H1 (cell line): ENCODE results near the gene RAB11FIP5. TPM values are rescaled to one million over a fixed set of nuclear protein-coding genes. Genes with fewer than 3 reads are reported as not detected.
A peak's percentile ranks its signal among the peaks of the same experiment; 100 is the strongest.

Experiments used
- CTCF ChIA-PET: fragments of 300-600 bp; sonication (Branson Sonifier 250); formaldehyde crosslinking; loops from one replicate; lab custom pipeline; 2021; ENCODE audit not compliant: partially characterized antibody; lab: Charles Lee
- POLR2A ChIA-PET: fragments of 300-600 bp; sonication (Branson Sonifier 250); formaldehyde crosslinking; loops from one replicate; lab custom pipeline; 2021; ENCODE audit warnings: inconsistent platforms; ENCODE audit not compliant: partially characterized antibody; lab: Charles Lee
- DNase-seq, 2 experiments: peaks; one replicate each; pipeline versions ENCODE4 v3.0.0 to v3.0.0-alpha.2; 2010 to 2022; ENCODE audit warnings: low spot score in 2 of 2, low read depth in 1 of 2, mixed read lengths in 1 of 2
- FAIRE-seq: peaks from 2 replicates; lab custom pipeline; 2011; peaks lifted over from hg19 to GRCh38; lab: Jason Lieb, UNC
- H2AFZ ChIP-seq: 2 replicates; pipeline ENCODE4 v1.8.1; 2012; ENCODE audit warnings: low read length, inconsistent platforms
- H2AK5ac ChIP-seq: 2 replicates; pipeline ENCODE4 v1.6.1; 2013; ENCODE audit warnings: low read depth, low read length
- H2BK120ac ChIP-seq: replicated peaks from 2 replicates; pipeline ENCODE3; 2013; ENCODE audit warnings: low read depth, low read length, inconsistent platforms
- H2BK12ac ChIP-seq: 2 replicates; pipeline ENCODE4 v1.6.1; 2013; ENCODE audit warnings: low read depth, low read length
- H2BK15ac ChIP-seq: 2 replicates; pipeline ENCODE4 v1.6.1; 2013; ENCODE audit warnings: low read length
- H2BK20ac ChIP-seq: 2 replicates; pipeline ENCODE4 v1.6.1; 2013; ENCODE audit warnings: low read length
- H2BK5ac ChIP-seq: 2 replicates; pipeline ENCODE4 v1.6.1; 2013; ENCODE audit warnings: low read depth, low read length
- H3K14ac ChIP-seq: 2 replicates; pipeline ENCODE4 v1.6.1; 2013; ENCODE audit warnings: inconsistent platforms; ENCODE audit not compliant: insufficient read length
- H3K18ac ChIP-seq: 2 replicates; pipeline ENCODE4 v1.6.1; 2013; ENCODE audit warnings: low read length; ENCODE audit errors: extremely low read depth
- H3K23ac ChIP-seq: 2 replicates; pipeline ENCODE4 v1.6.1; 2013; ENCODE audit warnings: inconsistent platforms; ENCODE audit not compliant: insufficient read length
- H3K23me2 ChIP-seq: 2 replicates; pipeline ENCODE4 v1.6.1; 2013; ENCODE audit warnings: low read depth, low read length
- H3K27ac ChIP-seq: 2 replicates; pipeline ENCODE4 v1.6.1; 2011; ENCODE audit warnings: low read depth, low read length, inconsistent platforms
- H3K27me3 ChIP-seq, 4 experiments: replicated peaks in 1 of 4; 1 replicate in 1 of 4; 2 replicates in 3 of 4; pipeline versions ENCODE4 v1.6.1 to v1.8.1; 2011 to 2013; ENCODE audit warnings: low read length in 3 of 4, mild to moderate bottlenecking in 3 of 4, inconsistent platforms in 2 of 4, mixed read lengths in 2 of 4, moderate library complexity in 1 of 4; ENCODE audit not compliant: control insufficient read depth in 3 of 4, insufficient read depth in 3 of 4; ENCODE audit errors: extremely low read depth in 1 of 4
- H3K36me3 ChIP-seq, 4 experiments: 2 replicates each; pipeline versions ENCODE4 v1.6.1 to v1.8.1; 2011 to 2013; ENCODE audit warnings: mild to moderate bottlenecking in 4 of 4, low read length in 3 of 4, moderate library complexity in 2 of 4, control low read depth in 1 of 4, inconsistent platforms in 1 of 4; ENCODE audit not compliant: insufficient read depth in 4 of 4, control insufficient read depth in 2 of 4
- H3K4ac ChIP-seq: replicated peaks from 2 replicates; pipeline ENCODE3; 2013; ENCODE audit warnings: low read length, low read depth, mixed read lengths, inconsistent platforms; ENCODE audit not compliant: insufficient read length
- H3K4me1 ChIP-seq, 4 experiments: replicated peaks in 1 of 4; 1 replicate in 1 of 4; 2 replicates in 3 of 4; pipeline versions ENCODE4 v1.6.1 to v1.8.1; 2011 to 2013; ENCODE audit warnings: low read length in 3 of 4, inconsistent platforms in 2 of 4, mixed read lengths in 1 of 4; ENCODE audit not compliant: insufficient read depth in 4 of 4, control insufficient read depth in 3 of 4
- H3K4me2 ChIP-seq, 2 experiments: 2 replicates each; pipeline versions ENCODE4 v1.6.1 to v1.8.1; 2011 to 2013; ENCODE audit warnings: low read depth in 2 of 2, low read length in 2 of 2, control low read depth in 1 of 2, inconsistent platforms in 1 of 2, mild to moderate bottlenecking in 1 of 2; ENCODE audit not compliant: insufficient read depth in 1 of 2
- H3K4me3 ChIP-seq, 4 experiments: fragments of 200-600, 300-600 bp in 1 of 4; sonication (generic), shearing (Covaris generic), sonication (Bioruptor Twin) in 1 of 4; 2 replicates each; pipeline versions ENCODE4 v1.5.1 to v1.8.1; 2011 to 2016; ENCODE audit warnings: low read length in 4 of 4, low read depth in 3 of 4, control low read depth in 2 of 4, inconsistent platforms in 2 of 4, mild to moderate bottlenecking in 2 of 4, mixed read lengths in 1 of 4, moderate library complexity in 1 of 4; ENCODE audit not compliant: insufficient read depth in 2 of 4; ENCODE audit errors: extremely low read depth in 1 of 4
- H3K56ac ChIP-seq: replicated peaks from 2 replicates; pipeline ENCODE3; 2013; ENCODE audit warnings: low read depth, mild to moderate bottlenecking, mixed read lengths, low read length, inconsistent platforms; ENCODE audit not compliant: insufficient read length
- H3K79me1 ChIP-seq: 2 replicates; pipeline ENCODE4 v1.6.1; 2013; ENCODE audit warnings: low read depth, low read length, control low read depth
- H3K79me2 ChIP-seq, 2 experiments: 2 replicates each; pipeline versions ENCODE4 v1.6.1 to v1.8.1; 2012 to 2013; ENCODE audit warnings: low read length in 2 of 2, mild to moderate bottlenecking in 2 of 2, inconsistent platforms in 1 of 2; ENCODE audit not compliant: insufficient read depth in 2 of 2, control insufficient read depth in 1 of 2
- H3K9ac ChIP-seq, 4 experiments: replicated peaks in 1 of 4; 1 replicate in 1 of 4; 2 replicates in 3 of 4; pipeline versions ENCODE4 v1.6.1 to v1.8.1; 2011 to 2013; ENCODE audit warnings: low read depth in 3 of 4, low read length in 3 of 4, control low read depth in 2 of 4, mild to moderate bottlenecking in 2 of 4, moderate library complexity in 2 of 4, inconsistent platforms in 1 of 4; ENCODE audit errors: extremely low read depth in 1 of 4
- H3K9me3 ChIP-seq, 2 experiments: 2 replicates each; pipeline versions ENCODE4 v1.6.1 to v1.8.1; 2012 to 2013; ENCODE audit warnings: mild to moderate bottlenecking in 2 of 2, moderate library complexity in 2 of 2, control low read depth in 1 of 2, inconsistent platforms in 1 of 2, low read depth in 1 of 2, low read length in 1 of 2, mixed read lengths in 1 of 2; ENCODE audit not compliant: insufficient read depth in 2 of 2
- H4K20me1 ChIP-seq, 2 experiments: replicated peaks in 1 of 2; 2 replicates each; pipeline versions ENCODE3 to v1.8.1; 2011 to 2013; ENCODE audit warnings: inconsistent platforms in 2 of 2, low read length in 2 of 2, mild to moderate bottlenecking in 1 of 2; ENCODE audit not compliant: insufficient read depth in 2 of 2, control insufficient read depth in 1 of 2
- H4K5ac ChIP-seq: 2 replicates; pipeline ENCODE4 v1.6.1; 2013; ENCODE audit warnings: low read length, low read depth, mixed read lengths, inconsistent platforms; ENCODE audit not compliant: insufficient read length
- H4K8ac ChIP-seq: 2 replicates; pipeline ENCODE4 v1.8.0; 2013; ENCODE audit warnings: mild to moderate bottlenecking, moderate library complexity, low read length, inconsistent platforms; ENCODE audit not compliant: insufficient read depth; ENCODE audit errors: extremely low read depth
- H4K91ac ChIP-seq: replicated peaks from 2 replicates; pipeline ENCODE3; 2013; ENCODE audit warnings: low read length, mixed read lengths, inconsistent platforms; ENCODE audit not compliant: insufficient read length
- BACH1 ChIP-seq: IDR thresholded peaks from 2 replicates; pipeline ENCODE4 v1.6.1; 2012; ENCODE audit warnings: low read length, improper control_type of control experiment
- BCL11A ChIP-seq, 2 experiments: IDR thresholded peaks; one replicate each; pipeline ENCODE4 v1.6.1; 2011; ENCODE audit warnings: low read depth in 2 of 2, low read length in 2 of 2, mild to moderate bottlenecking in 2 of 2
- CEBPB ChIP-seq: IDR thresholded peaks from 2 replicates; pipeline ENCODE4 v1.6.1; 2012; ENCODE audit warnings: low read depth, low read length
- EGR1 ChIP-seq: IDR thresholded peaks from 2 replicates; pipeline ENCODE4 v1.6.1; 2011; ENCODE audit warnings: low read depth, low read length, borderline replicate concordance
- EZH2 ChIP-seq: fragments of 200-600 bp; sonication (generic); IDR thresholded peaks from 2 replicates; pipeline ENCODE4 v1.7.1; 2012; ENCODE audit warnings: low read depth, mild to moderate bottlenecking, moderate library complexity, low read length, inconsistent platforms; ENCODE audit not compliant: severe bottlenecking
- KDM4A ChIP-seq: IDR thresholded peaks from one replicate; pipeline ENCODE4 v1.7.1; 2012; ENCODE audit warnings: low read depth, mild to moderate bottlenecking, moderate library complexity, low read length, inconsistent platforms; ENCODE audit not compliant: severe bottlenecking
- MAFK ChIP-seq: IDR thresholded peaks from 2 replicates; pipeline ENCODE4 v1.6.1; 2012; ENCODE audit warnings: low read depth, mild to moderate bottlenecking, improper control_type of control experiment, low read length
- SUZ12 ChIP-seq: fragments of 200-600 bp; sonication (generic); IDR thresholded peaks from 2 replicates; pipeline ENCODE4 v1.6.1; 2012; ENCODE audit warnings: mild to moderate bottlenecking, inconsistent platforms, low read length, moderate library complexity, mixed read lengths
- WGBS, 2 experiments: shearing (Covaris generic) in 1 of 2; methylation state at CpG; one replicate each; pipeline versions ENCODE4 v1.1.6 to v1.1.7; 2013 to 2015; ENCODE audit warnings: low lambda C conversion rate in 2 of 2, mixed read lengths in 2 of 2, inconsistent platforms in 1 of 2, low coverage in 1 of 2, missing lambda C conversion rate in 1 of 2; ENCODE audit not compliant: insufficient replicate concordance in 2 of 2, insufficient coverage in 1 of 2, insufficient read length in 1 of 2; ENCODE audit errors: extremely low coverage in 1 of 2, missing lambda C conversion rate in 1 of 2; 5-methylcytosine and 5-hydroxymethylcytosine counted together
- polyA plus RNA-seq, 7 experiments: library from polyadenylated mRNA; depleted of rRNA in 3 of 7; stranded (reverse) in 5 of 7; unstranded in 2 of 7; fragments of >200 nt in 5 of 7; fragments of 200-250 nt in 2 of 7; gene quantifications; 1 replicate in 5 of 7; 2 replicates in 1 of 7; 4 replicates in 1 of 7; pipeline versions ENCODE4 v1.2.1 to v1.2.3, GENCODE V29; 2011 to 2013; ENCODE audit warnings: missing spikeins in 2 of 7, mixed read lengths in 2 of 7
- total RNA-seq: library from RNA; stranded (reverse); fragmentation: NEBNext Ultra II Directional; extraction: Animal tissue kit (Norgen Biotek cat#: 25700); gene quantifications from 2 replicates; pipeline ENCODE4 v1.2.1, GENCODE V29; 2021
- TF ChIP-seq, protein P1 (sequence below): IDR thresholded peaks from 2 replicates; pipeline ENCODE4 v1.6.1; 2012; ENCODE audit warnings: low read length, inconsistent platforms

Gene RAB11FIP5
- total and polyA plus RNA-seq, 2 of the 8 experiments (the other 6 are each of a cell fraction or from before 2014, with no cell fraction given): 6.3 to 17.0 TPM

DNA sequence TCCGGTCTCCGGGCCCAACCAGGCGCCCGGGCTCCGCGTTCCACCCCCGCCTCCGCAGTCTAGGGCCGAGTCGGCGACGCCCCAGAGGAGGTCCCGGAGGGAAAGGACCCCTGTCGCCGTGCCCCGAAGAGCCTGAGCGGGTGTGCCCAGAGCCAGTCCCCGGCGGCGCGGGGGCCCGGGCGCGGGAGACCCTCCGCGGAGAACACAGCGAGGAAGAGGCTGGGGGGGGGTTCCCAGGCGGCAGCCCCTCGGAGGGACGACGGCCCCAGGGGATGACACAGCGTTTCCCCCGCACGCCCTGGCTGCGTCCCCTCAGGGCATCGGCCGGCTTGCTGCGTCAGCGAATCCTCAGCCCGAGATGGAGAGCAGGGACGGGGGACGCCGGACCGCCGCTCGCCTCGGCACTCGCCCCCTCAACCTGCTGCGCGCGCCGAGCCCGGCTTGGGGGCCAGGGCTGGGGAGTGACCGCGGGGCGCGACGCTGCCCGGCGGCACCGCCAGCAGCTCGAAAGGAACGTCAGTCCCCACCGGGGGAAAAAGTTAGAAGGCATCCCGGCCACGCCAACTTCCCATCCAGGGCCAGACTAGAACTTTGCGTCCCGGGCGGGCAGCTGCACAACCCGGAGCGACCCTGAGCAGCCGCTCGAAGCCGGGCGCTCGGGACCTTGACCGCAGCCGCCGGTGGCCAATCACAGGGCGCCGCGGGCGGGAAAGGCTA, 41.9 kb downstream of the RAB11FIP5 start:
- Histone ChIP-seq H2AFZ (no peak overlapping the region; the same call in 1 of the 2 replicates), H3K23me2 (peaks cover 14% of the 10 kb centered on the region; the same call in 1 of the 2 replicates)
- TF ChIP-seq BACH1 (peak; percentile 86), EZH2 (peak; percentile 8), KDM4A (peak; percentile 75), CEBPB (no peak), MAFK (peak; percentile 84; the same call in 1 of the 2 replicates), EGR1 (0 out of 2 replicates have a peak, but pooled peaks have one; percentile 21), SUZ12 (no peak), BCL11A (IDR thresholded peaks at IDR 0.05; ENCODE audit: low read depth in 2 of 2, low read length in 2 of 2) (no peak)
- TF ChIP-seq, protein P1, sequence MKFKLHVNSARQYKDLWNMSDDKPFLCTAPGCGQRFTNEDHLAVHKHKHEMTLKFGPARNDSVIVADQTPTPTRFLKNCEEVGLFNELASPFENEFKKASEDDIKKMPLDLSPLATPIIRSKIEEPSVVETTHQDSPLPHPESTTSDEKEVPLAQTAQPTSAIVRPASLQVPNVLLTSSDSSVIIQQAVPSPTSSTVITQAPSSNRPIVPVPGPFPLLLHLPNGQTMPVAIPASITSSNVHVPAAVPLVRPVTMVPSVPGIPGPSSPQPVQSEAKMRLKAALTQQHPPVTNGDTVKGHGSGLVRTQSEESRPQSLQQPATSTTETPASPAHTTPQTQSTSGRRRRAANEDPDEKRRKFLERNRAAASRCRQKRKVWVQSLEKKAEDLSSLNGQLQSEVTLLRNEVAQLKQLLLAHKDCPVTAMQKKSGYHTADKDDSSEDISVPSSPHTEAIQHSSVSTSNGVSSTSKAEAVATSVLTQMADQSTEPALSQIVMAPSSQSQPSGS: no peak

More for the DNA sequence above, 41.9 kb downstream of the RAB11FIP5 start:
- ChIA-PET POLR2A (interaction anchor here (0.8 to 1.5 kb wide), 14 partner anchors 9 to 178 kb away, joined by 3 to 8 read pairs (median 3); partner anchors contain the start of gene NOTO), CTCF (interaction anchor here (0.7 to 1.3 kb wide), 5 partner anchors 12 to 109 kb away, joined by 3 to 4 read pairs (median 3); no protein-coding TSS in a partner anchor)
- Histone ChIP-seq H3K9ac (peak overlapping the region; percentile 35 to 86 (median 75); a peak in 5 of 7 replicates), H3K79me1 (peaks cover 14% of the 10 kb centered on the region; the same call in 1 of the 2 replicates), H3K4me1 (peaks cover 4 to 15% (median 7%) of the 10 kb centered on the region in 4 experiments; a peak in 6 of 7 replicates), H3K27me3 (peaks cover 0 to 4% (median 0%) of the 10 kb centered on the region in 4 experiments; a peak in 4 of 7 replicates), H2BK15ac (no peak overlapping the region), H2BK12ac (0 out of 2 replicates have a peak overlapping the region, but pooled peaks have one; percentile 27), H3K23ac (no peak overlapping the region), H3K56ac (no peak overlapping the region), H2BK20ac (no peak overlapping the region), H2AK5ac (no peak overlapping the region), H4K8ac (peak overlapping the region; percentile 92; the same call in 1 of the 2 replicates), H2BK120ac (no peak overlapping the region), H4K20me1 (peaks cover 3 to 16% of the 10 kb centered on the region in 2 experiments), H3K4me2 (peak overlapping the region; percentile 85 to 97), H3K79me2 (peaks cover 4 to 40% of the 10 kb centered on the region in 2 experiments; a peak in 3 of 4 replicates), H3K9me3 (no peaks in the 10 kb centered on the region), H3K14ac (no peak overlapping the region), H4K5ac (peak overlapping the region; percentile 71), H2BK5ac (0 out of 2 replicates have a peak overlapping the region, but pooled peaks have one; percentile 75), H4K91ac (no peak overlapping the region), H3K4me3 (peak overlapping the region; percentile 63 to 86 (median 76)), H3K18ac (peak overlapping the region; percentile 83), H3K36me3 (no peaks in the 10 kb centered on the region; a peak in 1 of 8 replicates), H3K27ac (peak overlapping the region; percentile 89; the same call in 1 of the 2 replicates), H3K4ac (no peak overlapping the region)
- 1% methylated on average over 55 of the region's 83 CpGs; no CpG with 5 or more reads in 1 of the 2 experiments for WGBS, 2 experiments
- FAIRE-seq: no peak
- DNase-seq: peak in 1 of 2 experiments; percentile 74
